HG03378 (cell line): ENCODE data around the gene PNPLA2.
A peak's percentile ranks its signal among the peaks of the same experiment; 100 is the strongest.

Source experiments
- ATAC-seq: cut with Tn5 transposase; IDR thresholded peaks from one replicate; pipeline ENCODE4 v1.9.1; 2021; ENCODE audit warnings: mild to moderate bottlenecking, moderate library complexity; ENCODE audit not compliant: unreplicated experiment

PNPLA2 gene

GRCh38 chr11:818396-819128 lies at the start of gene PNPLA2:
Gene PNPLA2 (plus strand): TSS chr11:818914. CDS start chr11:819719, 805 bp downstream.
- ATAC-seq, result no peak

- ATAC-seq, result no peak
Measured at GRCh38 chr11:769887-770641, 48.6 kb upstream of the PNPLA2 start.

GRCh38 chr11:770642-771616 lies 47.8 kb upstream of the PNPLA2 start:
- ATAC-seq, result no peak

- no peak for ATAC-seq
Measured at GRCh38 chr11:771617-772204, 47.0 kb upstream of the PNPLA2 start.

- ATAC-seq, result no peak
Measured at GRCh38 chr11:772429-773390, 46.0 kb upstream of the PNPLA2 start.

- ATAC-seq, result no peak
Measured at GRCh38 chr11:773425-773824, 45.3 kb upstream of the PNPLA2 start.

GRCh38 chr11:773830-774229 lies 44.9 kb upstream of the PNPLA2 start:
- ATAC-seq, result no peak

GRCh38 chr11:774873-775592 lies 43.7 kb upstream of the PNPLA2 start:
- no peak for ATAC-seq

GRCh38 chr11:776263-776560 lies 42.5 kb upstream of the PNPLA2 start:
- ATAC-seq, result no peak

GRCh38 chr11:776561-777287 lies 42.0 kb upstream of the PNPLA2 start:
- peak; percentile 7 for ATAC-seq

GRCh38 chr11:777288-778255 lies 41.1 kb upstream of the PNPLA2 start, which contains the start of gene GATD1:
Gene GATD1 (minus strand): TSS chr11:777487. CDS start chr11:777462, 25 bp downstream.
- peak; percentile 39 for ATAC-seq

GRCh38 chr11:778976-779954 lies 39.4 kb upstream of the PNPLA2 start:
- ATAC-seq, result no peak

- no peak for ATAC-seq
Measured at GRCh38 chr11:779955-780532, 38.7 kb upstream of the PNPLA2 start.

GRCh38 chr11:782264-783174 lies 36.2 kb upstream of the PNPLA2 start:
- ATAC-seq, result no peak

- ATAC-seq, result no peak
Measured at GRCh38 chr11:783581-784015, 35.1 kb upstream of the PNPLA2 start.
